ENCODE data around the gene CDH12.

CDH12 gene

GRCh38 chr5:21806271-21806670, 1046.9 kb downstream of the CDH12 start:
- DNase-seq: no peak

DNA sequence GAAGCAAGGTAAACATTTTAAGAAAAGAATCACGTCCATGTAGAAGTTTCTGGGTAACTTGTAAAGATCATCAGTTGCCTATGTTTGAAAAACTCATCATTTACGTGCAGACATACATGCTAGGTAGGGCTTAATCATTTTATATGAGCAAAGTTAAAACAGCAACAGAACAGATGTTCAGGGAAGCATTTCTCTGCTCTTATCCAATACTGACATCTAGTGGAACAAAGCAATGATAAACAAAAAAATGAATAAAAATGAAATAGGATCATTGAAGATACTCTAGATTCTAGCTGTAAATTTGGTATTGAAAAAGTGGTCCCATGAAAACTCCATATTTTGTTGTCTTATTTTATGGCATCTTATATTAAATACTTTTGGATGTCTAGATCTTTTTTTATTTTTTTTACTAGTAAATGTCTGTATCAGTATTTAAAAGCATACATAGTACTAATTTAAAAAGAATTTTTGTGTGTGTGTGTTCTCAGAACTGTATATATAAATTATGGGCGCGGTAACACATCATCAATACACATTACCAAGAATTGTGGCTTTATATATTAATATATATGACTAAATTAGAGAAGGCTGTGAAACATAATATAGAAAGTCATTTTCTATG, 1050.2 kb downstream of the CDH12 start:
- DNase-seq: no peak

DNA sequence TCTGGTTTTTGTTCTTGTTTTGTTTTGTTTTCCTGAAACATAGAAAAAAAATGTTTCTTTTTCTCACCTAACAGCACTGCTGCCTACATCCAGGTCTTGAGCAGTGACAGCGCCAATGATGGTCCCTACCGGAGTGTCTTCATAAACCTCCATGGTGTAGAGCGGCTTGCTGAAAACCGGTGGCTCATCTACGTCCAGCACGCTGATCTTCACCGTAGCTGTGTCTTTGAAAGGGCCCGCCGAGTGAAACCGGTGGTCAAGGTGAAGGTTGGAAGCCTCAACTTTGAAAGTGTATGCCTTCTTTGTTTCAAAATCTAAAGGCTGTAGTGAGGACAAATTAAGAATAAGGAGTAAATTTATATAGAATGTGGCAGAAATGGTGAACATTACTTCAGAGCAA, 1051.0 kb downstream of the CDH12 start:
- DNase-seq: no peak

DNA sequence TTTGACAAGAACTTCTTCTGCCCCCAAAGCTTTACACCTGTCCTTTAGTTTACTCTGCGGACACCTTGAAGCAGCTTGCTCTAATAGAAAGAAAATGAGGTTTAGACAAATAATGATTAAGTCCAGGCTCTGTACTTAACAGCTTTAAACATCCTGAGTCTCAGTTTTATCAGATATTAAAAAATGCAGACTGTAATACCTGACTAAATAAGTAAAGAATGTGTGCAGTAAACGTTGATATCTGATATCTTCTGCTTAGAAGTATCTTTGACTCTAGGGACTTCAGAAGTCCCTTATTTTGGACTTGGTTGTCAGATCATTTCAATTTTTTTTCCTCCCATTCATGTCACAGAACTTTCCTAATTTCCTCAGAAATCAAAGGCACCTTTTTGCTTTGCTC, 1060.4 kb downstream of the CDH12 start:
- no peak for DNase-seq

DNA sequence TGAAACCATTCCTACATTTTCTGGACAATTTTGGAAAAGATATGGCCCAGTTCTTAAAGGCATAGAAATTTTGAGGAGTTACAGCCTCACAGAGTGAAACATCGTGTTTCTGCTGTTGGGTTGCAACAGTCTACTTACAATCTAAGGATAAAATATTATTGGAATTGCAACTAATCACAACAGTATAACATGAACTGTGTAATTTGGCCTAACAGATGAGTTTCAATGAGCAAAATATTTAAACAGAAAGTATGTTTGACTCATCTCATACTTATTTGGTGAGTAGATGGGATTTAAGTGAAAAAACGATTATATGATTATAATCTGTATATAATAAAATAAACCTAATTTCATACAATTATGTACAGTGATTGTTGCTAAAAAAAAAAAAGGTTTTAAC, 1061.8 kb downstream of the CDH12 start:
- no peak for DNase-seq

DNA sequence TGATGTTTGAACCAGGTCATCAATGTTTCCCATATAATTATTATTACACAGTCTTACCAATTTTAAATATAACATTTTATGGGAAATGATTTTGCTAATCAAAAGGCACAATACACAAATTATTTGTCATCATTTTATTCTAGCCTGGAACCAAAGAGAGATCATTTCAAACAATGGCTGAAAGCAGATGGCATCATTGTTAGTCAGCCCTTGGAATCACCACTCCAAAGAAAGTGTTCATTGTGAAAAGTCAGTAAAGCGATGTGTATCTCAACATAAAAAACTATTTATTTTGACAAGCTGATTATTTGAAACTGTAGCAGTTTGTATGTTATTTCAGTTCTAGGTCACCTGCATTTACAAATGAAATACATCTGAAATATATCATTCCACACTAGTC, 1068.7 kb downstream of the CDH12 start:
- DNase-seq: no peak

DNA sequence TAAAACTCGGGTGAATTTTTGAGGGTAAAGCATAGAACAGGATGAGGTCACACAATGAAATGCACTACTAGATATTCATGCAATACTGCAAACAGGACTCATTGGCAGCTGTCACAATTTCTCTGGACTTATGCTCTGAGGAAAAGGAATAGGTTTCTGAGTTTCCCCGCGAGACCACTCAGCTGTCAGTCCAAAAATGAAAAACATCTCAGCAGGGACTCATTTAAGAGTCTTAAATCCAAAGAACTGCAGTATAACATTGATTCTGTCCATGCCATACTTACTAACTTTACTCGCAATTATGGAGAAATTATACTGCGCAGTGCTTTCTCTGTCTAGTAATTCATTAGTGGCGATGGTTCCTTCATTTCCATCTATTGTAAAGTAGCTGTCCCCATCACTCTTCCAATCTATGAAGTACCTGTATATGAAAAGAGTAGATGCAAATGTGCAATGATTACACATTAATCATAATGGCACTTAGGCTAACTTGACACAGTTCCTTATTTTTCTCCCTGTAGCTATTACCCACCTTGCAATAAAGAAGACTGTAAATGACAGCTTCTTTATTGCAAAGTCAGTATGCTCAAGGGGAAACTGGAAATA, 1070.0 kb downstream of the CDH12 start:
- no peak for DNase-seq

DNA sequence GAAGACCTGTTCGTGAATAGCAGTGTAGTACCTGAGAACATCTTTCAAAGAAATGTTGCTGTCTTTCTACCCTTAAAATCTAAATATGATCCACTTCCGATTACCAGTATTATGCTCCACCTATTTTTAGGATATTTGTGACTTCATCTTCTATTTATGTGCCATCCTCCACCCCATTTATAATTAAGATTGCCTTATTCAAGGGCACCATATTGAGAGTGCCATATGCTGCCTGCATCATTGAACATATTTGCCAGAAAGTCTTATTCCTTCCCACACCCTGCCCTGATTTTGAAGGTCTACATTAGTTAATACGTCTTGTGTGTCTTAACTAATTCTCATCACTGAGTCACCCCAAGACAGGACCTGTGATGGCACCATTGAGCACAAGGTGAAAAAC, 1076.7 kb downstream of the CDH12 start:
- DNase-seq: no peak

- DNase-seq: no peak
These were observed 1078.3 kb downstream of the CDH12 start for GRCh38 chr5:21774801-21775200.

GRCh38 chr5:21774281-21774680, 1078.9 kb downstream of the CDH12 start:
- DNase-seq: no peak

- no peak for DNase-seq
These were observed 1079.7 kb downstream of the CDH12 start for GRCh38 chr5:21773456-21773855.

DNA sequence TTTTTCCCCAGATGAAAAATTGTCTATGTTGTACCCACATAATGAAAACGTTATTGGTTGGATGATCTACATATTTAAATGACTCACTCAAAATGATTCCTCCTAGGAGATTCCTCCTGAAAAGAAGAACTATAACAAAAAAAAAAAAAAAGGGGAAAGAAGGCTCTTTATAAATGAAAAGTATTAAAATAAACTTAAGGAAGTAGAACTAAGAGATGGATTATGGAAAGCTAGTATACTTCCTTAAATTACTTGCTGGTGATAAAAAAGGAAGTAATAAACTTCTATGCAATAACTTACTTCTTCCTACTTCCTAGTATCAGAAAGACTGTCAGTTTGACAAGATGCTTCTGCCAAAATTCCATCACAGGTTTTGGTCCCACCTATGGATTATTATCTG, 1087.7 kb downstream of the CDH12 start:
- DNase-seq: no peak

- DNase-seq: no peak
These were observed 1114.0 kb downstream of the CDH12 start for GRCh38 chr5:21739096-21739495.

DNA sequence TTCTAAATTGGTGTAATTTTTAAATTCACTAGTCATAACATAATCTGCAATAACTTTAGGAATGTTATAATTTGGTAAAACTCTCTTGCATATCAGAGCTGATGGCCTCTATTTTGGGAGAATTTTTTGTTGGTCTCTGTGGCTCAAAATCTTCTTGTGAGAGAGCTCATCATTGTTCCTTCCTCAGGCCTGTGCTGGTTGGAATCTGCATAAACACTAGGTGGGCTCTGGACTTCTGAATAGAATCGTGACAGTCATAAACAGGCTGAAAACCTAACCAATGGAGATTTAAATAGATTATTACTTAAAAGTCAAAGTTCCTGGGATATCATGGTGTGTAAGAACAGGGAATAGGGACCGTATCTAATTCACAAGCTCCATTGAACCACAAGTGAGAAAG, 1129.6 kb downstream of the CDH12 start:
- DNase-seq: no peak

GRCh38 chr5:21711866-21712758, 1141.0 kb downstream of the CDH12 start:
- DNase-seq: no peak

DNA sequence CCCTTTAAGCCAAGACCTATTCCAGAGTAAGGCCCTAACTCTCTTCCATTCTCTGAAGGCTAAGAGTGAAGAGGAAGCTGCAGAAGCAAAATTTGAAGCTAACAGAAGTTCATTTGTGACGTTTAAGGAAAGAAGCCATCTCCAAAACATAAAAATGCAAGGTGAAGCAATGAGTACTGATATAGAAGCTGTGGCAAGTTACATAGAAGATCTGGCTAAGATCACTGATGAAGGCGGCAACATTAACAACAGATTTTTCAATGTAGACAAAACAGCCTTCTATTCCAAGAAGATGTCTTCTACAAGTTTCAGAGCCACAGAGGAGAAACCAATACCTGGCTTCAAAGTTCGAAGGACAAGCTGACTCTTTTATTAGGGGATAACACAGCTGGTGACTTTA, 1143.4 kb downstream of the CDH12 start:
- DNase-seq: no peak

DNA sequence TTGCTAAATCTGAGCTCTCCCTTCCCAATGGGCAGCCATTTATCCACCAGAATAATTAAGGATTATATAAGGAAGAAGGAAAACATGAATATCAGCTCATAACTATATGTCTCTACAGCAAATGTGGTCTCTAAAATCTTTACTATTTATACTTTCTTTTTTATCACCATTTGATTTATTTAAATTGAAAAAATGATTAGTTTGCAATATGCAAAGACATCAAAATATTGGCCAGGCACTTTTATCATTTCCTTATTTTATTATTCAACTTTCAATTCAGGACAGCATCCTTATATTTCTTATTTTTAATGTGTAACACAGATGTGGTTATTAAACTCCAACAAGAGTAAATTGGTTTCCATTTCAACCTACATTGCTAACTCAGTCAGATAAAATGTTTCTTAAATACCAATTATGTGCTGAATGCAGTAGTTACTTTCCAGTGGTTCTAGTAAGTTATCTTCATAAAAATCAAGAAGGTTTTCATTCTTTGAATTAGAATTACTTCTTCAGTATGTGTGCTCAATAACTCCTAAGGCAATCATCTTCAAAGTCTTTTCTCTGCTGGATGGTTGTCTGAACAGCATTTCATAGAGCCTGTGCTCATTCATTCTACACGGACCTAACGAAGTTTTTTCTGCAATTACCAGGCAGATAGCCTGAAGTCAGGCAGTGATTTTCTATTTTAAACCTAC, 1148.0 kb downstream of the CDH12 start:
- DNase-seq: no peak

DNA sequence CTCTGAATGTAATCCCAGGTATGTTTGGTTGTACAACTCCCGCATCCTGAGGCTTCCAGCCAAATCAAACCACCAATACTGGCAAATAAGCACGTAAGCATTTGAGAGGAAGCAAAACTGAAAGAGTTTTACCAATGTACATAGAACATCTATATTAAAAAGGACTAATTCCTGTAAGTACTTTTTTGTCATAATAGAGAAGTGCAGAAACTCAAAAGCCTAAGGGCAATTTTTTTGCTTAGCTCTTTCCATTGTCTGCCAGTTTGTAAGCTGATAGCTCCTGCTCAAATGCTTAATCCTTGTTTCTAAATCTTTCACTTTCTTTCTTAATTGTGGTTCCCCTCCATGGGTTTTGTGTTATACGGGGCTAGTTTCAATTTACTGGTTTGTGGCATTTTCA, 1151.8 kb downstream of the CDH12 start:
- DNase-seq: no peak
